ENCODE data around the gene CHST14.
A peak's percentile ranks its signal among the peaks of the same experiment; 100 is the strongest.

CHST14 gene

DNA sequence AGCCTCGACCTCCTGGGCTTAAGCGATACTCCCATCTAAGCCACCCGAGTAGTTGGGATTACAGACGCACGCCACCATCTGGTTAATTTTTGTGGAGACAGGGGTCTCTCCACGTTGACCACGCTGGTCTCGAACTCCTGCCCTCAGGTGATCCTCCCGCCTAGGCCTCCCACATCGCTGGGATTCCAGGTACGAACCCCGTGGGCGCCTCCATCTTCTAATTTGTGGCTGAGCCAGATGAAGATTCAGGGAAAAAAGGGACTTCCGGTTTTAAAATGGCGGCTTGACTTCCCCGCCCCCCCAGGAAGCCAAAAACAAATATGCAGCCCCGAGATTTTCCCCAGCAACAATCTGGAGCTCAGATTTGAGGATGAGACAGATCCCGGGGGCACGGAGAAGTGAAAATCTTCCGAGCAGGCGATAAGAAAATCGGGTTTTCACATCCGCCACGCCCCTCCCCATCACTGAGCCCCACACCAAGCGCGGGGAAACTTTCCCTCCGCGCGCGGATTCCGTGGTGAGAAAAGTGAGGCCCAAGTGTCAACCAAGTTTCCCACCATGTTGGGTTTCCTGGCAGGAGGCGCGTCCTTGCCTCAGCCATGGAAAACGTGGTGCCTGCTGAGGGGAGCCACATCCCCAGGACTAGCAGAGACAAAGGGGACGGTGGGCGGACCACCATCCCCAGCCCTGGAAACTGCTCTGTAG is 15.4 kb downstream of the CHST14 start:
- Histone ChIP-seq H3K18ac (ENCODE audit: low read length) (no peak overlapping the region), H3K4ac (ENCODE audit: low read depth, low read length) (no peak overlapping the region), H3K79me2 (ENCODE audit: control insufficient read depth, insufficient read depth, low read length, poor library complexity) (no peaks in the 10 kb centered on the region), H3K79me1 (ENCODE audit: low read length) (no peaks in the 10 kb centered on the region), H3K23ac (ENCODE audit: low read length) (no peak overlapping the region), H2BK5ac (ENCODE audit: low read depth, low read length, poor library complexity) (no peak overlapping the region), H4K12ac (ENCODE audit: low read depth, low read length) (no peak overlapping the region), H3K9me3 (ENCODE audit: insufficient read depth, low read depth, low read length) (no peaks in the 10 kb centered on the region), H3K4me2 (ENCODE audit: low read length) (no peak overlapping the region), H3K4me3 (ENCODE audit: low read depth, low read length) (no peak overlapping the region), H2AK5ac (ENCODE audit: low read length) (no peak overlapping the region), H3K27ac (ENCODE audit: low read depth, low read length) (no peak overlapping the region), H3K9ac (ENCODE audit: low read length) (no peak overlapping the region), H3K14ac (ENCODE audit: low read length) (no peak overlapping the region), H4K8ac (ENCODE audit: low read depth, low read length) (no peak overlapping the region), H2AFZ (ENCODE audit: insufficient read depth, low read length, poor library complexity) (no peak overlapping the region), H2BK120ac (ENCODE audit: insufficient read depth, low read length, poor library complexity) (no peak overlapping the region), H4K91ac (ENCODE audit: low read depth, low read length) (no peak overlapping the region), H2BK12ac (ENCODE audit: low read length) (no peak overlapping the region), H3K27me3 (ENCODE audit: insufficient read depth, low read length) (no peaks in the 10 kb centered on the region), H3K4me1 (ENCODE audit: control insufficient read depth in 1 of 2, insufficient read depth in 2 of 2, low read length in 2 of 2) (no peaks in the 10 kb centered on the region), H3K36me3 (ENCODE audit: control insufficient read depth in 1 of 2, insufficient read depth in 2 of 2, low read length in 2 of 2) (no peaks in the 10 kb centered on the region)
- DNase-seq: peak in 1 of 2 donors; percentile 38
- WGBS (ENCODE audit: extremely low coverage, insufficient coverage, insufficient read length): no CpG with 5 or more reads among the region's 36 CpGs

DNA sequence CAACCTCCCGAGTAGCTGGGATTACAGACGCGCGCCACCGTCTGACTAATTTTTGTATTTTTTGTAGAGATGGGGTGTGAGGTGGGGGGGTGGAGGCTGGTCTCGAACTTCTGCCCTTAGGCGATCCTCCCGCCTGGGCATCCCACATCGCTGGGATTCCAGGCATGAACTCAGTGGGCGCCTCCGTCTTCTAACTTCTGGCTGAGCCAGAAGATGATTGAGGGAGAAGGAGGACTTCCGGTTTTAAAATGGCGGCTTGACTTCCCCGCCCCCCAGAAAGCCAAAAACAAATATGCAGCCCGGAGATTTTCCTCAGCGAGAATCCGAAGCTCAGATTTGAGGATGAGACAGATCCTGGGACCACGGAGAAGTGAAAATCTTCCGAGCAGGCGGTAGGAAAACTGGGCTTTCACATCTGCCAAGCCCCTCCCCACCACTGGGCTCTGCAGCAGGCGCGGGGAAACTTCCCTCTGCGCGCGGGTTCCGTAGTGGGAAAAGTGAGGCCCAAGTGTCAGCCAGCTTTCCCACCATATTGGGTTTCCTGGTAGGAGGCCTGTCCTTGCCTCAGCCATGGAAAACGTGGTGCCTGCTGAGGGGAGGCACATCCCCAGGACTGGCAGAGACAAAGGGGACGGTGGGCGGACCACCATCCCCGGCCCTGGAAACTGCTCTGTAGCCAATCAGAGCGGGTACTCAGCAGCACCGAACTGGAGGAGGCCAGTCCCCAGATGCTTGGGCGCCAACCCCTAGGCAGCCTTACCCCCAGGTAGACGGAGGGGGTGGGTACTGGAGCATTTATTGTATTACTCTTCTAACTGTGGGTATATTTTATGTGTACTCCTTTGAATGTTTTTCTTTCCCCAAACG is 17.3 kb downstream of the CHST14 start:
- Histone ChIP-seq H3K79me1 (ENCODE audit: low read length) (no peaks in the 10 kb centered on the region), H3K27ac (ENCODE audit: low read depth, low read length) (no peak overlapping the region), H3K79me2 (ENCODE audit: control insufficient read depth, insufficient read depth, low read length, poor library complexity) (no peaks in the 10 kb centered on the region), H2AFZ (ENCODE audit: insufficient read depth, low read length, poor library complexity) (no peak overlapping the region), H4K12ac (ENCODE audit: low read depth, low read length) (no peak overlapping the region), H3K4me3 (ENCODE audit: low read depth, low read length) (no peak overlapping the region), H3K23ac (ENCODE audit: low read length) (no peak overlapping the region), H2BK120ac (ENCODE audit: insufficient read depth, low read length, poor library complexity) (no peak overlapping the region), H3K18ac (ENCODE audit: low read length) (no peak overlapping the region), H4K8ac (ENCODE audit: low read depth, low read length) (no peak overlapping the region), H3K36me3 (ENCODE audit: control insufficient read depth in 1 of 2, insufficient read depth in 2 of 2, low read length in 2 of 2) (no peaks in the 10 kb centered on the region), H4K91ac (ENCODE audit: low read depth, low read length) (no peak overlapping the region), H3K14ac (ENCODE audit: low read length) (no peak overlapping the region), H3K9me3 (ENCODE audit: insufficient read depth, low read depth, low read length) (no peaks in the 10 kb centered on the region), H3K4me1 (ENCODE audit: control insufficient read depth in 1 of 2, insufficient read depth in 2 of 2, low read length in 2 of 2) (no peaks in the 10 kb centered on the region), H3K4ac (ENCODE audit: low read depth, low read length) (no peak overlapping the region), H3K9ac (ENCODE audit: low read length) (no peak overlapping the region), H2BK5ac (ENCODE audit: low read depth, low read length, poor library complexity) (no peak overlapping the region), H3K27me3 (ENCODE audit: insufficient read depth, low read length) (no peaks in the 10 kb centered on the region), H3K4me2 (ENCODE audit: low read length) (no peak overlapping the region), H2BK12ac (ENCODE audit: low read length) (no peak overlapping the region), H2AK5ac (ENCODE audit: low read length) (no peak overlapping the region)
- no CpG with 5 or more reads among the region's 35 CpGs for WGBS (ENCODE audit: extremely low coverage, insufficient coverage, insufficient read length)
- peak; percentile 87 to 94 for DNase-seq

DNA sequence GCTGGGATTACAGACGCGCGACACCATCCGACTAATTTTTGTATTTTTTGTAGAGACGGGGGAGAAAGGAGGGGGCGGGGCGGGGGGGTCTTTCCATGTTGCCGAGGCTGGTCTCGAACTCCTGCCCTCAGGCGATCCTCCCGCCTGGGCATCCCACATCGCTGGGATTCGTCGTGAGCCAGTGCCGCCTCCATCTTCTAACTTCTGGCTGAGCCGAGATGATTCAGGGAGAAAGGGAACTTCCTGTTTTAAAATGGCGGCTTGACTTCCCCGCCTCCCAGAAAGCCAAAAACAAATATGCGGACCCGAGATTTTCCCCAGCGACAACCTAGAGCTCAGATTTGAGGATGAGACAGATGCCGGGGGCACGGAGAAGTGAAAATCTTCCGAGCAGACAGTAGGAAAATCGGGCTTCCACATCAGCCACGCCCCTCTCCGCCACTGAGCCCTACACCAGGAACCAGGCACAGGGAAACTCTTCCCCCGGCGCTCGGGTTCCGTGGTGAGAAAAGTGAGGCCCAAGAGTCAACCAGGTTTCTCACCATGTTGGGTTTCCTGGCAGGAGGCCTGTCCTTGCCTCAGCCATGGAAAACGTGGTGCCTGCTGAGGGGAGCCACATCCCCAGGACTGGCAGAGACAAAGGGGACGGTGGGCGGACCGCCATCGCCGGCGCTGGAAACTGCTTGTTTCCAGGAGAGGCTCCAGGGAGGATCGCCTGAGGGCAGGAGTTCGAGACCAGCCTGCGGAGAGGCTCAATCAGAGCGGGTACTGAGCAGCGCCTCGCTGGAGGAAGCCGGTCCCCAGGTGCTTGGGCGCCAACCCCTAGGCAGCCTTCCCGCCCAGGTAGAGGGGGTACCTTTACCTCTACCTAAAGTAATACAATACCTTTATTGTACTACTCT is 18.7 kb downstream of the CHST14 start:
- H3K4me2 ChIP-seq (ENCODE audit: low read length): no peak overlapping the region
- no peaks in the 10 kb centered on the region for H3K4me1 ChIP-seq (ENCODE audit: control insufficient read depth in 1 of 2, insufficient read depth in 2 of 2, low read length in 2 of 2)
- H2BK12ac ChIP-seq (ENCODE audit: low read length): no peak overlapping the region
- peak; percentile 53 to 75 for DNase-seq
- H3K27ac ChIP-seq (ENCODE audit: low read depth, low read length): no peak overlapping the region
- no peaks in the 10 kb centered on the region for H3K27me3 ChIP-seq (ENCODE audit: insufficient read depth, low read length)
- no peak overlapping the region for H4K8ac ChIP-seq (ENCODE audit: low read depth, low read length)
- H3K4ac ChIP-seq (ENCODE audit: low read depth, low read length): no peak overlapping the region
- no peak overlapping the region for H2BK5ac ChIP-seq (ENCODE audit: low read depth, low read length, poor library complexity)
- H3K9ac ChIP-seq (ENCODE audit: low read length): no peak overlapping the region
- no peak overlapping the region for H3K23ac ChIP-seq (ENCODE audit: low read length)
- H3K36me3 ChIP-seq (ENCODE audit: control insufficient read depth in 1 of 2, insufficient read depth in 2 of 2, low read length in 2 of 2): no peaks in the 10 kb centered on the region
- no peak overlapping the region for H2AK5ac ChIP-seq (ENCODE audit: low read length)
- H3K79me1 ChIP-seq (ENCODE audit: low read length): no peaks in the 10 kb centered on the region
- no peak overlapping the region for H2BK120ac ChIP-seq (ENCODE audit: insufficient read depth, low read length, poor library complexity)
- H4K12ac ChIP-seq (ENCODE audit: low read depth, low read length): no peak overlapping the region
- H3K4me3 ChIP-seq (ENCODE audit: low read depth, low read length): no peak overlapping the region
- WGBS (ENCODE audit: extremely low coverage, insufficient coverage, insufficient read length): no CpG with 5 or more reads among the region's 47 CpGs
- H3K79me2 ChIP-seq (ENCODE audit: control insufficient read depth, insufficient read depth, low read length, poor library complexity): no peaks in the 10 kb centered on the region
- H4K91ac ChIP-seq (ENCODE audit: low read depth, low read length): no peak overlapping the region
- H3K9me3 ChIP-seq (ENCODE audit: insufficient read depth, low read depth, low read length): no peaks in the 10 kb centered on the region
- H3K14ac ChIP-seq (ENCODE audit: low read length): no peak overlapping the region
- no peak overlapping the region for H3K18ac ChIP-seq (ENCODE audit: low read length)
- H2AFZ ChIP-seq (ENCODE audit: insufficient read depth, low read length, poor library complexity): no peak overlapping the region

DNA sequence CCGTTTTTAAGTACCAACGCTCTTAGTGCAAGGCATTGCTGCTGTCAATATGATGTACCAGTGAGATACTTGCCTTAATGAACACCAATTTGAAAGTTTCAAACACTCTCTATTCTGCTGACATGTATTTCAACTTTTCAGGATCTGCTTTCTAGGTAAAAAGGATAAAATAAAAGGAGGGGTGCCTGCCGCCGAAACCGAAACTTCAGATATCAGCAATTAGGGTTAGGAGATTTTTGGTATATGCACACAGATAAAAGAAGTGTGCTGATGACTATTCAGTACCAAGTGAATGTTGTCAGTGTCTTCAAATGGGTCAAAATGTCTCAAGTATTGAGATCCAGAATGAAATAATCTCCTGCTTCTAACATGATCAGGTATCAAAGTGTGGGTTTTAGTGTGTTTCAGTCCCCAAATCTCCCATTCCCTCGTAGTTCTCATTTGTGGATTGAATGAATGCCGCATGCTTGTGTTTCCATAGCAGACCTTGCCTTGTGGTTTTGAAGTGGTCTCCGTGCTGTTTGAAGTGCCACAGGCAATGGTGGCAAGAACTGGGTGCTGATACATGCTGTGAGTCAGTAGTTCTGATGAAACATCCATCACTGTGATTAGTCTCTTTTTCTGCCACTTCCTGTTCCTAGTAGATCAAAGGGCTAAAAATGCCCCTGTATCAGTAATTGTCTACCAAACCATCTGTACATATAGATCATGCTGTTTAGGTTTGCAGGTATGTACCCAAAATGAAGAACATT is 22.5 kb downstream of the CHST14 start:
- whole genome bisulfite sequencing (ENCODE audit: extremely low coverage, insufficient coverage, insufficient read length): no CpG with 5 or more reads among the region's 8 CpGs
- H2AK5ac ChIP-seq (ENCODE audit: low read length): no peak overlapping the region

More for the DNA sequence above, 22.5 kb downstream of the CHST14 start:
- Histone ChIP-seq H3K4me2 (ENCODE audit: low read length) (no peak overlapping the region), H3K14ac (ENCODE audit: low read length) (no peak overlapping the region), H3K4ac (ENCODE audit: low read depth, low read length) (no peak overlapping the region), H2AFZ (ENCODE audit: insufficient read depth, low read length, poor library complexity) (no peak overlapping the region), H4K8ac (ENCODE audit: low read depth, low read length) (no peak overlapping the region), H3K9ac (ENCODE audit: low read length) (no peak overlapping the region), H2BK120ac (ENCODE audit: insufficient read depth, low read length, poor library complexity) (no peak overlapping the region), H3K18ac (ENCODE audit: low read length) (no peak overlapping the region), H3K79me1 (ENCODE audit: low read length) (no peaks in the 10 kb centered on the region), H2BK12ac (ENCODE audit: low read length) (no peak overlapping the region), H3K36me3 (ENCODE audit: control insufficient read depth in 1 of 2, insufficient read depth in 2 of 2, low read length in 2 of 2) (no peaks in the 10 kb centered on the region), H4K12ac (ENCODE audit: low read depth, low read length) (no peak overlapping the region), H4K91ac (ENCODE audit: low read depth, low read length) (no peak overlapping the region), H3K23ac (ENCODE audit: low read length) (no peak overlapping the region), H3K4me1 (ENCODE audit: control insufficient read depth in 1 of 2, insufficient read depth in 2 of 2, low read length in 2 of 2) (no peaks in the 10 kb centered on the region), H3K4me3 (ENCODE audit: low read depth, low read length) (no peak overlapping the region), H3K79me2 (ENCODE audit: control insufficient read depth, insufficient read depth, low read length, poor library complexity) (no peaks in the 10 kb centered on the region), H3K27me3 (ENCODE audit: insufficient read depth, low read length) (no peaks in the 10 kb centered on the region), H2BK5ac (ENCODE audit: low read depth, low read length, poor library complexity) (no peak overlapping the region), H3K9me3 (ENCODE audit: insufficient read depth, low read depth, low read length) (no peaks in the 10 kb centered on the region), H3K27ac (ENCODE audit: low read depth, low read length) (no peak overlapping the region)
- DNase-seq: no peak

Measured in trophoblast cell (in vitro differentiated cells and primary cell).